GM18520 (cell line): ENCODE measurements around the gene TNNT3.

Source experiments
- ATAC-seq: cut with Tn5 transposase; IDR thresholded peaks from one replicate; pipeline ENCODE4 v1.9.1; 2021; ENCODE audit not compliant: unreplicated experiment

Gene TNNT3

GRCh38 chr11:1988174-1988573 lies 68.7 kb downstream of the TNNT3 start:
- no peak for ATAC-seq
